OCI-LY1 (cell line): Measurements from ENCODE around the gene LEFTY1.

Source experiments
- CTCF ChIP-seq: fragments of 200-600 bp; sonication (generic), shearing (Covaris generic); IDR thresholded peaks from 2 replicates; pipeline ENCODE4 v1.5.1; 2017; ENCODE audit warnings: mild to moderate bottlenecking, antibody characterized with exemption, low read length, moderate library complexity, mixed read lengths
- EZH2 ChIP-seq: fragments of 200-600 bp; sonication (generic), shearing (Covaris generic); IDR thresholded peaks from 2 replicates; pipeline ENCODE4 v1.8.0; 2017; ENCODE audit warnings: borderline replicate concordance, mixed run types, mild to moderate bottlenecking, antibody characterized with exemption, low read length, moderate library complexity, mixed read lengths

DNA sequence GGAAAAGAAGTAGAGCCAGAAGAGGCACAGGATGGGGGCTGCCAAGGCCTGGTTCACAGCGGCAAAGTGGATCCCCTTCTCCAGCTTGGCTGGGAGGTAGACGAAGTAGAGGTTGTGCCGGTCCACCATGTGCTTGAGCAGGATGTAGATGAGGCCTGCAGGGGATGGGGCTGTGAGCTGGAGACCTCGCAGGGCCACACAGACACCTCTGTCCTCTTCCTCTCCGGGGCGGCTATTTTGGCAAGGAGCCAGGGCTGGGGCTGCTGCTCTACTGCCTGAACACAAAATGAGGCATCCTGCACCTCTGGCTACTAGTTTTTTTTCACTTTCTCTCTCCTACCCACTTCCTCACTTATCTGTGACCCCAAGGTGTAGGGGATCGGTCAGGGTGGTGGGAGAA, 39.0 kb downstream of the LEFTY1 start:
- no peak for TF ChIP-seq EZH2
- TF ChIP-seq CTCF = no peak
